Measurements from ENCODE around the gene SETD5. TPM values are rescaled to one million over a fixed set of nuclear protein-coding genes. Genes with fewer than 3 reads are reported as not detected.

SETD5 gene
- total RNA-seq = 135 and 140 TPM in 2 replicates

GRCh38 chr3:9397332-9397905, at the start of gene SETD5:
Gene SETD5 (plus strand): TSS chr3:9397615. CDS start chr3:9428939, 31,324 bp downstream.
- H3K27me3 Mint-ChIP-seq (ENCODE audit: insufficient read depth) = no peaks in the 10 kb centered on the region
- no peaks in the 10 kb centered on the region for H3K9me3 Mint-ChIP-seq
- peaks cover 34% of the 10 kb centered on the region for H3K36me3 Mint-ChIP-seq (ENCODE audit: low read depth)
- peak within 1 kb of the TSS; percentile 99 for H3K4me3 Mint-ChIP-seq
- H3K4me1 Mint-ChIP-seq (ENCODE audit: low read depth) = peaks cover 65% of the 10 kb centered on the region
- peak within 1 kb of the TSS; percentile 99 for H3K27ac Mint-ChIP-seq
- DNase-seq (ENCODE audit: low spot score) = peak; percentile 99
- intact Hi-C loops (cut with micrococcal nuclease) = loop anchor here (1.0 to 5.0 kb wide), 7 partner anchors 334 to 745 kb away; partner anchors contain the start of genes BRPF1, CRELD1, EMC3 and JAGN1

- Mint-ChIP-seq H3K4me1 (ENCODE audit: low read depth) (peaks cover 3% of the 10 kb centered on the region), H3K9me3 (no peaks in the 10 kb centered on the region), H3K27ac (no peak overlapping the region), H3K36me3 (ENCODE audit: low read depth) (no peaks in the 10 kb centered on the region), H3K4me3 (no peak overlapping the region), H3K27me3 (ENCODE audit: insufficient read depth) (no peaks in the 10 kb centered on the region)
- intact Hi-C loops (cut with micrococcal nuclease) = no loop called here
- DNase-seq (ENCODE audit: low spot score) = no peak
These were observed 49.5 kb upstream of the SETD5 start for GRCh38 chr3:9347887-9348286.

DNA sequence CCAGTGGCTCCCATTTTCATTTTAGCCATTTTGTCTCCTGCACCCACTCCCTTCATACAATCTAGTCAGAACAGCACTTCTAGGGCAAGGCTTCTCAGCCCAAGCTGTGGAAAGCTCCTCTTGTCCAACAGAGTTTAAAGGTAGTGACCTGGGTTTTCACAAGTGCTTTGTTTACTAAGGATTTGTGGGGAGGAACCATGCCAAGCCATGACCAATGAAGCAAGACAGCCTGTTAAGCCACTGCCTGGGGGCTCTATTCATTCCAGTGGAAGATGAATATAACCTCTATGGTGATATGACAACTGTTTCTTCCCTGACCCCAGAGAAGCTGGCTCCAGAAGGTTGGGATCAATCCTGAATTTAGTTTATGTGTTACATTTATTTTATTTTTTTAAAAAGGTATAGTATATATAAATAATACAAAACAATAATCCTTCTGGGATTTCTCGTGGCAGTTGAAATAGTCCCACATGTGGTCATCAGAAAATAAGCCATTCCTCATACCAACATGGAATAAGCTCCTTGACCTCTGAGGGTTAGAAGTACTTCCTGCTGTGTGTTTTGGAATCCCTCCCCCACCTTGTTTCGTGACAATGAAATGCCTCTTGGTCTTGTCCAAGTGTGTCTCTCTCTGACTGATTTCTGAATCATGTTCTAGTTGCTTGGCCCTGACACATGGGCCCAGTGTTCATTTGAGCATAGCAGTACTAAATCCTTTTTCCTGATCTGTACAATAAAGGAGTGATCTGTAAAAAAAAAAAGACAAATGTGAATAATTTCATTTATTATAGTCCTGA, 47.9 kb upstream of the SETD5 start:
- Mint-ChIP-seq H3K27ac (no peak overlapping the region), H3K36me3 (ENCODE audit: low read depth) (no peaks in the 10 kb centered on the region), H3K4me3 (no peak overlapping the region), H3K4me1 (ENCODE audit: low read depth) (peaks cover 8% of the 10 kb centered on the region), H3K27me3 (ENCODE audit: insufficient read depth) (no peaks in the 10 kb centered on the region), H3K9me3 (no peaks in the 10 kb centered on the region)
- intact Hi-C loops (cut with micrococcal nuclease) = no loop called here
- DNase-seq (ENCODE audit: low spot score) = no peak

GRCh38 chr3:9351709-9352126, 45.7 kb upstream of the SETD5 start:
- H3K27ac Mint-ChIP-seq = no peak overlapping the region
- intact Hi-C loops (cut with micrococcal nuclease) = loop anchor here (2.0 kb wide), 1 partner anchor 297 kb away; the partner anchor contains the start of gene MTMR14
- DNase-seq (ENCODE audit: low spot score) = no peak
- no peaks in the 10 kb centered on the region for H3K27me3 Mint-ChIP-seq (ENCODE audit: insufficient read depth)
- H3K4me3 Mint-ChIP-seq = no peak overlapping the region
- H3K4me1 Mint-ChIP-seq (ENCODE audit: low read depth) = peaks cover 20% of the 10 kb centered on the region
- no peaks in the 10 kb centered on the region for H3K9me3 Mint-ChIP-seq
- H3K36me3 Mint-ChIP-seq (ENCODE audit: low read depth) = no peaks in the 10 kb centered on the region

DNA sequence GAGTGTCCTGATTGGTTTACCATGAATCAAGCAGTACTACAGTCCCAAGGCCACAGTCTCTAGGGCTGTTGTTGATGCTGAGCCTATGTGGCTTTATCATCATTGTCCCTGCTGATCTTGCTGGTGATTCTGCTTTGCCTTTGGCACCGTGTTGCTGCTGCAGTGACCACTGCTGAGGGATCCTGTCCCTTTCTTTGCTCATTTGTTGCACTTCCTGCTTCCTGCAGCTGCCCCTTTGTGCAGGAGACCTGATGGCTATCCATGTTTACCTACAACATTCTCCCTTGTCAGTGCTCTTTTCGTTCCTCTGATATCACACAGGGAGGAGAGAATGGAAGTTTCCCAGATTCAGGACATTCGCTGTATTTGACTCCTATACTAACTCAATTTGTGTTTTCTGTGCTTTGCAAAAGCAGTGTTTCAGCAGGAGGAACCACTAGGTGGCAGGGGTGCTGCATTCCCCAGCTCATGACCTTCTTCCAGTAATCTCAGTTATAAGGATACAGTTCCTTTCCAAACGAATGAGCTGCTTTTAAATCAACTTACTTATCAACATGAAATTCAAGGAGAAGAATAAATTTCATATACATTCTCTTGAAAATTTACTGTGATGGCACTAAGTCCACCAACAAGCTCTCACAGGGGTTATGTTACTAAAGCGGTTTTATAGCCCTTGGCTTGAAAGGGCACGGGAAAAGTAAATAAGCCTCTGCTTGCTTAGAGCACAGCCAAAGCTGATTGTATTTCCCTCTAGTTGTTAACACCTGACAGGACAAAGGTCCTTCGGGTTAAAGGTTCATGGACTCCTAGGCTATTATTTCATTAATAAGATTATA, 44.3 kb upstream of the SETD5 start:
- Mint-ChIP-seq H3K4me1 (ENCODE audit: low read depth) (peaks cover 20% of the 10 kb centered on the region), H3K4me3 (no peak overlapping the region), H3K27ac (no peak overlapping the region), H3K9me3 (no peaks in the 10 kb centered on the region), H3K36me3 (ENCODE audit: low read depth) (no peaks in the 10 kb centered on the region), H3K27me3 (ENCODE audit: insufficient read depth) (no peaks in the 10 kb centered on the region)
- intact Hi-C loops (cut with micrococcal nuclease) = loop anchor here (1.0 to 2.0 kb wide), 4 partner anchors 70 to 374 kb away; partner anchors contain the start of gene MTMR14
- DNase-seq (ENCODE audit: low spot score) = peak; percentile 39

- H3K4me3 Mint-ChIP-seq = peak overlapping the region; percentile 15
- no peaks in the 10 kb centered on the region for H3K9me3 Mint-ChIP-seq
- H3K4me1 Mint-ChIP-seq (ENCODE audit: low read depth) = peaks cover 4% of the 10 kb centered on the region
- DNase-seq (ENCODE audit: low spot score) = no peak
- no peak overlapping the region for H3K27ac Mint-ChIP-seq
- intact Hi-C loops (cut with micrococcal nuclease) = loop anchor here (1.0 to 5.0 kb wide), 8 partner anchors 8 to 959 kb away; partner anchors contain the start of genes BRK1, BRPF1, FANCD2 and MTMR14
- H3K27me3 Mint-ChIP-seq (ENCODE audit: insufficient read depth) = peaks cover 2% of the 10 kb centered on the region
- H3K36me3 Mint-ChIP-seq (ENCODE audit: low read depth) = peaks cover 18% of the 10 kb centered on the region
These were observed 35.6 kb upstream of the SETD5 start for GRCh38 chr3:9361691-9362388.

DNA sequence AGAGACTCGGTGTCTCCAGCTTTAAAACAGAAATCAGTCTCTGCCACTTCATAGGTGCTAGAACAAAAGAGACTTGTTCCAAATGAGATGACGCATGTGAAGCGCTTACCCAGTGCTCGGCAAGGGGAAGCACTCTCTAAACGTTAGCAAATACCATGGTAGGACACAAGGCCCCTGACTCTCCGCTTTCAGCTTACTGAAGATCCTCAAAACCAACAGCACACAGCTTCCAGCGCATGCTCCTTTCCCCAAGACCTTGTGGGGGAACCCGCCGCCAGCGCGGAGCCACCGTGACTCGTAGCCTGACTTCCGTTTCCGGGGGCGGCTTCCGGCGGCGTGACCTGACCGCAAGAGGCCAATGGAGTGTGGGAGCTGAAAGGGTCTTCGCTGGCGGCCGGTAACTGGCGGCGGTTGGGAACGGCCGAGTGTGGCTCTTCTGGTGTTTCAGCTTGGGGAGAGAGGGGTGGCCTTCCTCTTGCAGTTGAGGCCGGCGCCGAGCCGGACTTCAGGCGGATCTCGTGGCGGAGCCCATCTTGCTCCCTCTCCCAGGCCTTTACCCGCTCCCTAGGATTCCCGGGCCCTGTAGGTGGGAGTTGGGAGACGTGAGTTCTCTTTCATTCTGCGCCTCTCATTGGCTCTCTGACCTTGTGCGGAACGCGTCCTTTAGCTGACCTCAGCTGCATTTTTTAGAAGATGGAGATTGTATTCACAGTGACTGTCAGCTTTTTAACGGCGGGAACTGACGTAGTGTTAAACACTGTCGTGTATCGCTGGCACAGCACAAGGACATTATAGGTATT, 34.5 kb upstream of the SETD5 start, which contains the start of gene THUMPD3:
Gene THUMPD3, plus strand, starts transcription at position 324 of the 800 bp plus-strand sequence. CDS start 2,015 bp downstream, outside the sequence.
- peak within 1 kb of the TSS; percentile 98 for H3K27ac Mint-ChIP-seq
- no peaks in the 10 kb centered on the region for H3K9me3 Mint-ChIP-seq
- intact Hi-C loops (cut with micrococcal nuclease) = loop anchor here (1.0 to 5.0 kb wide), 9 partner anchors 9 to 958 kb away; partner anchors contain the start of genes BRK1, BRPF1, FANCD2 and MTMR14
- peaks cover 6% of the 10 kb centered on the region for H3K4me1 Mint-ChIP-seq (ENCODE audit: low read depth)
- peak within 1 kb of the TSS; percentile 96 for H3K4me3 Mint-ChIP-seq
- peaks cover 18% of the 10 kb centered on the region for H3K36me3 Mint-ChIP-seq (ENCODE audit: low read depth)
- H3K27me3 Mint-ChIP-seq (ENCODE audit: insufficient read depth) = peaks cover 2% of the 10 kb centered on the region
- DNase-seq (ENCODE audit: low spot score) = peak; percentile 90

DNA sequence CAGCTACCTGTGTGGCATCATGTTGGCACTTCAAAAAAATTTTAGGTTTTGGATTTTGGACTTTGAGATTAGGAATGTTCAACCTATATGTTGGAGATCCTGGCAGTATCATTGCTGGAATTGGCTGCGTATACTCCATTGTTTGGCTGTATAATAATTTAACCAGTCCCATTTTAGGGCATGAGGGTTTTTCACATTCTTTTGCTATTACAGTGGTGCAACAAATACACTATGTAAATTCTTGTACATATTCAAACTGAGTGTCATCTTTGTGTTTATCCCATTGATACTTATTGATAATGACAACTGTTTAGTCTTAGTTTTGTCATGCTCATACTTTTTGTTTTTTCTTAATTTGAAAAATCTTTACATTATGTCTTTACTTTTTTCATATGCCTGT, 27.9 kb upstream of the SETD5 start:
- Mint-ChIP-seq H3K36me3 (ENCODE audit: low read depth) (peaks cover 43% of the 10 kb centered on the region), H3K4me3 (no peak overlapping the region), H3K9me3 (no peaks in the 10 kb centered on the region), H3K27me3 (ENCODE audit: insufficient read depth) (no peaks in the 10 kb centered on the region), H3K27ac (no peak overlapping the region), H3K4me1 (ENCODE audit: low read depth) (peaks cover 25% of the 10 kb centered on the region)
- intact Hi-C loops (cut with micrococcal nuclease) = no loop called here
- DNase-seq (ENCODE audit: low spot score) = no peak

DNA sequence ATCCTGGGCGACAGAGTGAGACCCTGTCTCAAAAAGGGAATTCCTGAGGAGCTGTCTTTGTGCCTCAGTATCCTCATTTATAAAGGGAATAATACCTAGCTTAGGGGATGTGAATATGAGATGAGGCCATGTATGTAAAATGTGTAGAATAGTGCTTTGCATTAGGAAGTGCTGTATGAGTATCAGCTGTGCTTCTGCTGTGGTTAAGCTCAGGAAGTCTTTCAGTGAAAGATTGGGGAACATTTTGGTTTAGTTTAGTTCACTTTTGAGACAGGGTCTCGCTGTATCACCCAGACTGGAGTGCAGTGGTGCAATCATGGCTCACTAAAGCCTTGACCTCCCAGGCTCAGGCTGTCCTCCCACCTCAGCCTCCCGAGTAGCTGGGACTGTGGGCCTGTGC, 23.9 kb upstream of the SETD5 start:
- H3K4me1 Mint-ChIP-seq (ENCODE audit: low read depth) = peaks cover 41% of the 10 kb centered on the region
- peaks cover 59% of the 10 kb centered on the region for H3K36me3 Mint-ChIP-seq (ENCODE audit: low read depth)
- peak overlapping the region; percentile 40 for H3K27ac Mint-ChIP-seq
- H3K9me3 Mint-ChIP-seq = no peaks in the 10 kb centered on the region
- intact Hi-C loops (cut with micrococcal nuclease) = no loop called here
- H3K27me3 Mint-ChIP-seq (ENCODE audit: insufficient read depth) = no peaks in the 10 kb centered on the region
- no peak overlapping the region for H3K4me3 Mint-ChIP-seq
- no peak for DNase-seq (ENCODE audit: low spot score)

DNA sequence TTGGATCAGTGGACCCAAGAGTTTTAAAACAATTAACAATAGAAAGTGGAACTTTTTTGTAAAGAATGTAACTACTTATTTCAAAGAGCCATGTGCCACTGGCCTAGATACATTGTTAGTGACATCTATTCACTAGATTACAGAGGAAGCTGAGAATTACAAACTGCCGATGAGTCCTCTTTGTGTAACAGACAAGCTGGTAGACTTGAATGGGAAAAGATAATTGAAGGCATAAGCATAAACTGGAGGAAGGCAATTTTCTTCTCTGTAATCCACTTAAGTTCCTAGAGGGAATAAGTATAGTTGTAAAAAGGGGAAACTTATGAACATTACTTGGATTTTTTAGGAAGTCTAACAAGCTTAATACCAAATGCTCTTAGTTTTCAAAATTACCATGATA, 19.4 kb upstream of the SETD5 start:
- Mint-ChIP-seq H3K27me3 (ENCODE audit: insufficient read depth) (no peaks in the 10 kb centered on the region), H3K36me3 (ENCODE audit: low read depth) (peaks cover 51% of the 10 kb centered on the region), H3K4me1 (ENCODE audit: low read depth) (peaks cover 31% of the 10 kb centered on the region), H3K27ac (no peak overlapping the region), H3K9me3 (no peaks in the 10 kb centered on the region), H3K4me3 (no peak overlapping the region)
- no peak for DNase-seq (ENCODE audit: low spot score)
- intact Hi-C loops (cut with micrococcal nuclease) = no loop called here

- intact Hi-C loops (cut with micrococcal nuclease) = no loop called here
- Mint-ChIP-seq H3K27me3 (ENCODE audit: insufficient read depth) (no peaks in the 10 kb centered on the region), H3K4me3 (no peak overlapping the region)
These were observed 18.1 kb upstream of the SETD5 start for GRCh38 chr3:9379327-9379726.

More at GRCh38 chr3:9379327-9379726, 18.1 kb upstream of the SETD5 start:
- DNase-seq (ENCODE audit: low spot score) = no peak
- Mint-ChIP-seq H3K9me3 (no peaks in the 10 kb centered on the region), H3K36me3 (ENCODE audit: low read depth) (peaks cover 53% of the 10 kb centered on the region), H3K27ac (no peak overlapping the region), H3K4me1 (ENCODE audit: low read depth) (peaks cover 22% of the 10 kb centered on the region)

Measured in activated T-helper 1 cell treated with anti-CD3 and anti-CD28 coated beads, Interleukin-12 subunit alpha, Interleukin-12 subunit beta, Interleukin-2, Interleukin-4 antibody, amounts not matched to agents 30 ng/mL and 10 ng/mL and 1 ng/mL, durations not matched to agents 14 hours and 24 hours and 36 hours (primary cell).